Measurements from ENCODE around the gene GOLPH3. TPM values are rescaled to one million over a fixed set of nuclear protein-coding genes. Genes with fewer than 3 reads are reported as not detected.

The GOLPH3 gene
- total RNA-seq, 1 donor from 2014 or later: 60.1 TPM

DNA sequence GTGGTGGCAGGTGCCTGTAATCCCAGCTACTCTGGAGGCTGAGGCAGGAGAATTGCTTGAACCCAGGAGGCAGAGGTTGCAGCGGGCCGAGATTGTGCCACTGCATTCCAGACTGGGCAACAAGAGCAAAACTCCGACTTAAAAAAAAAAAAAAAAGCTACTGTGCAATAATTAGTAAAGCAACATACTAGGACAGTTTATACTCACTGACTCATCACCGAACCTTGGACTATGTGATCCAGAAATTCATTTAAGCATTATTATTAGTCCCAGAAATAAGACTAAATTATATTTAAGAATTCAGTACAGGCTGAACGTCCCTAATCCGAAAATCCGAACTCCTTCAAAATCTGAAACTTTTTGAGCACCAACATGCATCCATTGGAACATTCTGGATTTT is 37.8 kb downstream of the GOLPH3 start:
- Mint-ChIP-seq H3K4me3 (no peak overlapping the region), H3K36me3 (ENCODE audit: low read depth) (peaks cover 61% of the 10 kb centered on the region), H3K27me3 (no peaks in the 10 kb centered on the region), H3K27ac (no peak overlapping the region), H3K9me3 (no peaks in the 10 kb centered on the region), H3K4me1 (no peaks in the 10 kb centered on the region)
- POLR2A ChIA-PET: no interaction called here
- ATAC-seq (ENCODE audit: low read depth) (no peak), DNase-seq (no peak)
- intact Hi-C loops (cut with micrococcal nuclease): no loop called here
- CTCF ChIA-PET: interaction anchor here (0.6 kb wide), 1 partner anchor 445 kb away, joined by 3 read pairs; no protein-coding TSS in a partner anchor
- TF ChIP-seq, protein P1, sequence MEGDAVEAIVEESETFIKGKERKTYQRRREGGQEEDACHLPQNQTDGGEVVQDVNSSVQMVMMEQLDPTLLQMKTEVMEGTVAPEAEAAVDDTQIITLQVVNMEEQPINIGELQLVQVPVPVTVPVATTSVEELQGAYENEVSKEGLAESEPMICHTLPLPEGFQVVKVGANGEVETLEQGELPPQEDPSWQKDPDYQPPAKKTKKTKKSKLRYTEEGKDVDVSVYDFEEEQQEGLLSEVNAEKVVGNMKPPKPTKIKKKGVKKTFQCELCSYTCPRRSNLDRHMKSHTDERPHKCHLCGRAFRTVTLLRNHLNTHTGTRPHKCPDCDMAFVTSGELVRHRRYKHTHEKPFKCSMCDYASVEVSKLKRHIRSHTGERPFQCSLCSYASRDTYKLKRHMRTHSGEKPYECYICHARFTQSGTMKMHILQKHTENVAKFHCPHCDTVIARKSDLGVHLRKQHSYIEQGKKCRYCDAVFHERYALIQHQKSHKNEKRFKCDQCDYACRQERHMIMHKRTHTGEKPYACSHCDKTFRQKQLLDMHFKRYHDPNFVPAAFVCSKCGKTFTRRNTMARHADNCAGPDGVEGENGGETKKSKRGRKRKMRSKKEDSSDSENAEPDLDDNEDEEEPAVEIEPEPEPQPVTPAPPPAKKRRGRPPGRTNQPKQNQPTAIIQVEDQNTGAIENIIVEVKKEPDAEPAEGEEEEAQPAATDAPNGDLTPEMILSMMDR (IDR thresholded peaks at IDR 0.05): no peak

DNA sequence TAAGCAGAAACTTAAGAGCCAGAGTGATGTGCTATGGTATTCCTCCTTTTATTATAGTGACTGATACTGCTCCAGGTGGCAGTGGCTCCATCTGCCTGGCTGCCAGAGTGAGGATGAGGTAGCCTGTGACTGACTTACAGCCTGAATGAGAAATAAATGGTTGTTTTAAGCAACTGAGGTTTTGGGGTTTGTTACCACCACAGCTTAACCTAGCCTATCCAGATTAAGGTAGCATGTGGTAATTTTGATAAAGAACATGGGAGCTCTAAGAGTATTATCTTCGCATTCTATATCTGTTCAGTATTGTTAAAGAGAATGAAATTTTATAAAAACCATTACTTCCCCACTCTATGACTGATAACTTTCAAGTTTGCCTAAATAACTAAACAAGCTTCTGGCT is 39.0 kb downstream of the GOLPH3 start:
- H3K4me1 Mint-ChIP-seq: no peaks in the 10 kb centered on the region
- TF ChIP-seq, protein P1 (IDR thresholded peaks at IDR 0.05): no peak
- DNase-seq (no peak), ATAC-seq (ENCODE audit: low read depth) (no peak)
- H3K27ac Mint-ChIP-seq: peak overlapping the region; percentile 26
- intact Hi-C loops (cut with micrococcal nuclease): no loop called here
- ChIA-PET CTCF (no interaction called here), POLR2A (no interaction called here)
- peaks cover 62% of the 10 kb centered on the region for H3K36me3 Mint-ChIP-seq (ENCODE audit: low read depth)
- no peak overlapping the region for H3K4me3 Mint-ChIP-seq
- no peaks in the 10 kb centered on the region for H3K27me3 Mint-ChIP-seq
- no peaks in the 10 kb centered on the region for H3K9me3 Mint-ChIP-seq

DNA sequence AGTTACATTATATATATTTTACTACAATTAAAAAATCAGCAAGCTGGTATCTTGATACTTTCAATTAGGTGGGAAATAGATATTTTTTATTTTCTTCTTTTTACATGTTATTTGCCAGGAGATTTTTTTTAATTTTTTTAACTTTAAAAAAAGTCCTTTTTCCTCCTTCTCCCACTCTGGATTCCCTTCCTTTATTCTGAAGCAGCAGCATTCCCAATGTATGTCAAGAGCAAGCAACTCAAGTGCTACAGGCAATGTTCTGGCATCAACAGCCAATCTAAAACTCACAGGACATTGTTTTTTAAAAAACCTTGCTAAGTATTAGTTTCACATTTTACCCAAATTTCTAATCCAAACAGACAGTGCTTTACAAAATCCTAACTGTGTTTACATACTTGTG is 41.4 kb downstream of the GOLPH3 start:
- intact Hi-C loops (cut with micrococcal nuclease): no loop called here
- ATAC-seq (ENCODE audit: low read depth): no peak
- Mint-ChIP-seq H3K27me3 (no peaks in the 10 kb centered on the region), H3K9me3 (no peaks in the 10 kb centered on the region), H3K36me3 (ENCODE audit: low read depth) (peaks cover 65% of the 10 kb centered on the region), H3K4me3 (no peak overlapping the region), H3K4me1 (peaks cover 3% of the 10 kb centered on the region), H3K27ac (no peak overlapping the region)
- ChIA-PET CTCF (no interaction called here), POLR2A (no interaction called here)
- TF ChIP-seq, protein P1 (IDR thresholded peaks at IDR 0.05): no peak
- DNase-seq: no peak

DNA sequence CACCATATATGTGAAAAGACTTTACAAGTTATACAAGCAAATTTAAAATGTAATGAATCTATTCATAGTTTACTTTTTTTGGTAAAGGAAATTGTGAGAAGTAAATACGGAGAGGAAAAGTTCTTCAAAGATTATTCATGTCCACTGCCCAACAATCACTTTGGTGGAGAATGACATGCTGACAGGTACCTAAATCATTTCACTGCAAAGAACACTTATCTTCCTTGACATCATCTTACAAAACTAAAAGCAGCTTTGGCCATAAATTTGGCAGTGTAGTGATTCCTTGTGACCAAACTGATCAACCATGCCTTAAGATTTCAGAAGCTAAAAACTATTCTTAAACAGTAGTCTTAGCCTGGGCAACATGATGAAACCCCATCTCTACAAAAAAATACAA is 42.5 kb downstream of the GOLPH3 start:
- no peaks in the 10 kb centered on the region for H3K27me3 Mint-ChIP-seq
- TF ChIP-seq, protein P1 (IDR thresholded peaks at IDR 0.05): no peak
- POLR2A ChIA-PET: interaction anchor here (0.7 kb wide), 1 partner anchor 27 kb away, joined by 4 read pairs; no protein-coding TSS in a partner anchor
- ATAC-seq (ENCODE audit: low read depth) (no peak), DNase-seq (no peak)
- no peak overlapping the region for H3K27ac Mint-ChIP-seq
- H3K4me3 Mint-ChIP-seq: no peak overlapping the region
- peaks cover 69% of the 10 kb centered on the region for H3K36me3 Mint-ChIP-seq (ENCODE audit: low read depth)
- CTCF ChIA-PET: no interaction called here
- H3K4me1 Mint-ChIP-seq: peaks cover 3% of the 10 kb centered on the region
- H3K9me3 Mint-ChIP-seq: no peaks in the 10 kb centered on the region
- intact Hi-C loops (cut with micrococcal nuclease): no loop called here

DNA sequence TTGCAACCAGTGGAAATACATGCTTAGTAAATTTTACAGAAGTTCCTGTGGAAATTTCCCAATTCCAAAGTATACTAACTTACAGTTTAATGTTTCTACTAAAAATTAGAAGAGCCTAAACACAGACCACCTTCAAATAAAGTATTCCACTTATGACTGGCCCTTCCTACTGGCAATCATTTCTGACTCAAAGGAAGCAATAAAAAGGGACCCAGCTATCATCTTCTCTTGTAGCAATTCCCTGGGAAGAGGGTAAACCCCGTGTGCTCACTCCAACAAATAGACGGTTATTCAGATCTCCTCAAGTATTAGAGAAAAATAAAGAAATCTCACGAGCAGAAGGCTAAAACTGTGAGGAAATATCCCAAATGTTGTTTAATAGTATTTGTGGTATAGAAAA is 43.3 kb downstream of the GOLPH3 start:
- TF ChIP-seq, protein P1 (IDR thresholded peaks at IDR 0.05): no peak
- Mint-ChIP-seq H3K4me3 (no peak overlapping the region), H3K36me3 (ENCODE audit: low read depth) (peaks cover 73% of the 10 kb centered on the region), H3K4me1 (peaks cover 4% of the 10 kb centered on the region), H3K27ac (no peak overlapping the region), H3K27me3 (no peaks in the 10 kb centered on the region), H3K9me3 (no peaks in the 10 kb centered on the region)
- ATAC-seq (ENCODE audit: low read depth): no peak
- DNase-seq: no peak
- POLR2A ChIA-PET: interaction anchor here (0.7 kb wide), 1 partner anchor 27 kb away, joined by 4 read pairs; no protein-coding TSS in a partner anchor
- CTCF ChIA-PET: no interaction called here
- intact Hi-C loops (cut with micrococcal nuclease): no loop called here
